Activated T-helper 1 cell treated with anti-CD3 and anti-CD28 coated beads, Interleukin-2, amount 50 U/mL, for 16 hours (primary cell): ENCODE data around the gene MYL12B.

ENCODE experiments used
- DNase-seq, 2 donors: peaks; one replicate each; pipeline ENCODE4 v3.0.0-alpha.2; 2020; ENCODE audit warnings: low read depth in 1 of 2, low spot score in 1 of 2

Gene MYL12B

DNA sequence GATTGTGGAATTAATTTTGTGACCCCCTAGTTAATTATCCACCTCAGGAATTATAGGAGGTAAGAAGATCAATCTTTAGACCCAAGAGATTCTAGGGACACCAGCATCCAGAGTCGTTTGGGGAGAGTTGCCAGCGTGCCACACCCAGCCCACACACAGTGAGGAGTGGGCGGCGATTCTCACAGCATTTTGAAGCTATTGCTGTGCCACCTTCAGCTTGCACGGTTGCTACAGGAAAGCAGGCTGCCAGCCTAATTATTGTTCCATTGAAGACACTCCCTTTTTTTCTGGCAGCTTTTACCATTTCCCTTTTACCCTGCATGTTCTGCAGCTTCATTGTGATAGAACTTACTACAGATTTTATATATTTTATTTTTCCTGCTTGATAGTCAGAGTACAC, 27.5 kb upstream of the MYL12B start:
- DNase-seq = no peak

DNA sequence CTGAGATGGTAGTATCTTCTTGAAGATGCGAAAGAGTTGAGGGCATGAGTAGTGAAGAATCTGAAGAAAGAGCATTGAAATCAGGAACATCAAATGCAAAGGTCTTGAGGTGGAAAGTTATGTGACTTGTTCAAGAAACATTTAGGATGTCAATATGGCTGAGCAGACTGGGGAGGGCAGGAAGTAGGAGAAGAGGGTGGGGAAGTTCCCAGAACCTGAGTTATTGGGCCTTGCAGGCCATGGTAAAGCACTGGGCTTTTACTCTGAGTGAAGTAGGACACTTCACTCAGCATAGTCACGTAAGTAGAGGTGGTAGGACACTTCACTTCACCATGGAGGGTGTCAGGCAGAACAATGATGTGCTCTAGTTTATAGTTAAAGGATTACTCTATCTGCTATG, 26.1 kb upstream of the MYL12B start:
- DNase-seq = no peak

DNA sequence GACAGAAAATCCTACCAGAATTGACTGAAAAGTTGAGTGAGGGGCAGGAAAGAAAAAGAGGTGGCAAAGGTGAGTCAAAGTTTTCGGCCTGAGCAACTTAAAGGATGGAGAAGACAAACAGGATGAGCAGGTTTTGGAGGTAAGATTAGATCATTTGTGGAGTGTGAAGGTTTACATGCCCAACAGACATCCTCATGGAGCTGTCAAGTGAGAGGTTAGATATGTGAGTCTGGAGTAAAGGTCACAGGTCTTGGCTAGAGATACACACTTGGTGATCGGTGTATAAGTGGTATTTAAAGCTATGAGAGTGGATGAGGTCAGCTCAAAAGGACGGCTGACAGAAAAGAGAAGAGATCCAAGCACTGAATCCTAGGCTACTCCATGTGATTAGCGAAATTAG, 25.5 kb upstream of the MYL12B start:
- DNase-seq = no peak

DNA sequence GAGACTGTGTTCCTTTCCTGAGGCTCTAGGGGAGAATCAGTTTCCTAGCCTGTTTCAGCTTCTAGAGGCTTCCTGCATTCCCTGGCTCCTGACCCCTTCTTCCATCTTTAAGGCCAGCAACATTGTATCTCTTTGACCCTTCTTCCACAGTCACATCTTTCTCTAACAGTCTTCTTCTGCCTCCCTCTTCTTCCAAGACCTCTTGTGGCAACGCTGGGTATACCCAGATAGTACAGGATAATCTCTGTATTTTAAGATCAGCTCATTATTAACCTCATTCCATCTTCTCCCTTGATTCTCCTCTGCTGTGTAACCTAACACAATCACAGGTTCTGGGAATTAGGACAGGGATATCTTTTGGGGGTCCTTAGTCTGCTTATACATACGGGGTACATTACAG, 23.2 kb upstream of the MYL12B start:
- DNase-seq = no peak

DNA sequence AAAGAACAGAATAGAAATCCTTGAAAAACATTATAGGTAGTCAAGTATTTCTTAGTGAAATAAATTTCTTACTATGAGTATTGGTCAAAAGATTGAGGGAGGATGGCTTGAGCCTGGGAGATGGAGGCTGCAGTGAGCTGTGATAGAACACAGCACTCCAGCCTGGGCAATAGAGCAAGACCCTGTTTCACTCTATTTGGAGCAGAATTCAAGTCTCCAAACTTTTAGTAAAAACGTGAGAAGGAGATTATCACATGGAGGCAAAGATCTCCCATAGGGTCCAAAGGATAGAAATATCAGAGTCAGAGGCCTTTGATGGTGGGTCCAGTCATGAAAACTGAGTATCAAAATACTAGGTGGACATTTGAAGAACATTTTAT, 16.8 kb upstream of the MYL12B start:
- no peak for DNase-seq

DNA sequence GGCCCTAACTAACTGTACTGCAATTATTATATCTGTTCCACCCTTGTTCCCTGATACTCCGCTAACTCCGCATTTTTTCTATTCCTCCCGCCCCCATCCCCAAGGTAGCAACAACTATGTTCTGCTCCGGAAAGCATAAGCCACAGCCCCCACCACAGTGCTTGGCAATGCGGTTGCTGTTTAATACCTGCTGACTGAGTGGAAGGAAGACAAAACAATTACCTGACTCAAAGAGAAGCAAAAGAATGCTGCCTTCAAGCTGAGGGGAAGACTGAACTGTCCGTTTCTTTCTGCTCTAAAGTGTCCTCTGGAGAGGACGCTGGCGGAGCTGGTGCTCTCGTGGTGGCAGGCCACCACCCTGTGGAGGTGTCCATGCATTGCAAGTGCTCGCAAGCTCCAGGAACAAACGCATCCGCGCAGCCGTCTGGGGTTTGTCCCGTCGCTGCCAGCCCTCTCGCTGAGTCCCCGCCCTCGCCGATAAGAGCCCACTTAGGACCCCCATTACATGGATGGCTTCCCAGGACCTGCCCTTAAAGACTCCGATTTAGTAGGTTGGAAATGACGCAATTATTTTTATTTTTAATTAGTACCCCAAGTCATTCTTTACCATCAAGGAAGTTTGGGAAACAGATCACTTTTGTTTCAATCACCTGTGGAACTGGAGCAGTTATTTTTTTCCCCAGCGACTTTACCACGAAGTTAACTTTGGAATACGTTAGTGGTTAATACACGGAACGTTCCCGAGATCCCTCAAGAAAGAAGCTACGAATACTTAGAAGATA, 15.9 kb upstream of the MYL12B start:
- DNase-seq = peak; percentile 44 to 57

DNA sequence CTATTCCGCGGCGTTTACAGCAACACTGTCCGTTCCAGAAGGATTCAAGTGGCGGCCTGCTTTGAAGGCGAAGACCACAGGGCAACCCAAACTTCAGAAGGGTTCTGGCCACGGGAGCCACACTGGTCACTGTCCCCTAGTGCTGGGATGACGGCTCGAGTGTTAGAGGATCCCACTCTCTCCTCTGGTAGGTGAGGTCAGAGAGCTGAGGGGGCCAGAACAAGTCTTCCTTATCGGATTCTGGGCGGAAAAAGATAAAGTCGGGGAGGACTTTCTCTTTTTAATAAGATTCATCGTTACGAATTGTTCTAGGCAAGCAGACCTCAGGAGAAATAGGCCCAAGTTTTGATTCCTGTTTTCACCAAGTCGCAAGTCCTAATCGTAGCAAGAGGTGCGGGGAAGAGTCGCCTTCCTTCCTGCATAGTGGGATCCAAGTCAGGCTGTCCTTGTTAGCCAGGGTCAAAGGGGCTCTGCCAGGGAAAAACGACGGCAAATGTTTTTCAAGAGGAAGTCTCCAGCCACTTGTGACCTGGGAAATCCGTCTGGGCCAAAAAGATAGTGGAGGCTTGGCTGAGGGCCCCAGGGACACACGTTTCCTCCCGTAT, 15.2 kb upstream of the MYL12B start:
- no peak for DNase-seq

DNA sequence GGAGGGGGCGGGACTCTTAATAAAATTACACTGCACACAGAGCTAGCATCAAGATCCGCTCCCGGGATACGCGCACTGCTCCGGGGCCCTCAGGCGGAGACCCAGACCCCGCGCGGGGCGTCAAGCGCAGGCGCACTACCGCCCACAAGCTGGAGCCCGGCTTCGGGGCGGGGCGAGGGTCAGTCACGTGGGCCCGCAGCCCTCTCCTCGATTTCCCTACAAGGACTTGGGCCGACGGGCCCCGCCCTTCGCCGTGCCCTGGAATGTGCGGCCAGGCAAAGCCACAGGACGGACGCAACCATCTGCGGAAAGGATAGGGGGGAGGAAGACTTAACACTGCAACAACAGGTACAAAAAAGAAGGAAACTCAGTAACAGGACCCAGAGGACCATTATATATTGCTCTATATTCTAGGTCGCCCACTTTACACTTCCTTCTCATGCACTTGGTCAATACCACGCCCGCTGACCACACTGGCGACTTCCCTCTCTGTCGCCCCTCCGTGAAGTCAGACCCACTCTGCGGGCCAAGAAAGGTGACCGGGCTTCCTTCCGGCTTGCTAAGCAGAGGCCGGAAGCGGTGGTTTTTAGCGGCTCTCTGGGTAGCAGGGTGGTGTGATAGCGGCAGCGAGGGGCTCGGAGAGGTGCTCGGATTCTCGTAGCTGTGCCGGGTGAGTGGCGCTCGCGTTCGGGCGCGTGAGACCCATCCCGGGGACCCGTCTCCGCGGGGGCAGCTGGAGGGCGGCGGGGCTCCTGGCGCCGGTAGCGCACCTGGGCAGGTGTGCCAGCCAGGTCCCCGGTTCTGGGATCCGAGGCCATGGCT, 14.5 kb upstream of the MYL12B start, which contains the start of gene MYL12A:
Gene MYL12A, plus strand, starts transcription at position 562 of the 822 bp plus-strand sequence. CDS start 5,447 bp downstream, outside the sequence.
- peak; percentile 80 to 85 for DNase-seq

DNA sequence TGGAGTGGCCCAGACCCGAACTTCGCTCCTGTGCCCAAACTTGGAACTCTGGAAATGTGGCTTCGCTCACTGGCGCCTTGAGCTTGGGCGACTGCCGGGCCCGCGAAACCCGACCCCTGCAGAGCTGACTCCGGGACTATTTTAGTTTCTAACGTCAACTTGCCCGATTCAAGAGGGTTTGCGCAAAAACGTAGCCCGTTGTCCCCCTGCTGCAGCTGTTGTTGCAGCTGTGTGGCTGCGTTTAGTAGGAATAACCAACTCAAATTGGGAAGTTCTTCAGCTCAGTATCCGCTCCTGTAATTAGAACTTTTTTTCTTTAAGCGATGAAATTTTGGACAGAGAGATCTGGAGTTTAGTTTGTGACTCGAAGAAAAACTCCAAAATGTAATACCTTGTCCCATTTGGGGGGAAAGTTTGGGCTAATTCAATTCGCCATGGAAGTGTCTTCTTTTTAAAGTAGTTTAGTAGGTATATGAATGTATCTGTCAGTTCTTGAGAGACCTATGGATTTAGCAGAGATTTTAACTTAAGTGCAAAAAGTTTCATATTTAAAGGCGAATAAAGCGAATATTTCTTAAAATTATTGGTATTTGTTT, 13.8 kb upstream of the MYL12B start:
- DNase-seq = peak in 1 of 2 donors; percentile 7

DNA sequence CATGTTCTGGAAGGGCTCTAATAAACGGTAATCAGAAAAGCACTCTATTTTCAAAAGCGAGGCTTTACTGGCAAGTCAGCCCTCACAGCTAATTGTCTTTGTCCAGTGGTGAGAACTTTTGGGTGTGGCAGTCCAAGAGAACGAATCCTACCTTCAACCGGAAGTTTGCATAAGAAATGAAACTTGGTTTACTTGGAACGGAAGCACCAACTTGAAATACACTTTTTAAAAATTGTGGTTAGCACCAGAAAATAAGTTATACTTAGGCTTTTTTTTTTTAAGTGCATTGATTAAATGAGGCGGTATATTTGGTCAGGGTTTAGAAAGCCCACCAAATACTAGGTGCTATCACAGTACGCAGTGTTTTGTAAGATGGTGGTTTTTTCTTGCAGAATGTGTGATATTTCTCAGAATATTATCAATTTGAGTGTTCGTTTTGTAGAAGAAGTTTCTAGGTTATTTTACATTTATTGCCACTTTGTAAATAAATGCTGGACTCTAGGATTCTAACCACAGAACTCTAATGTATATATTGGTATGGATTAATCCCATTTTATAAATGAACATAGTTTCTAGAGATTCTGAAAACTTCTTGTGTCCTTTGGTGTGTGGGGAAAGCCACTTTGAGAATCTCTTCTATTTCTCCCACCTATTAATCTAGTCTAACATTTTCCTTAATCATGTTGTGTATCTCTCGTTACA, 13.1 kb upstream of the MYL12B start:
- no peak for DNase-seq

DNA sequence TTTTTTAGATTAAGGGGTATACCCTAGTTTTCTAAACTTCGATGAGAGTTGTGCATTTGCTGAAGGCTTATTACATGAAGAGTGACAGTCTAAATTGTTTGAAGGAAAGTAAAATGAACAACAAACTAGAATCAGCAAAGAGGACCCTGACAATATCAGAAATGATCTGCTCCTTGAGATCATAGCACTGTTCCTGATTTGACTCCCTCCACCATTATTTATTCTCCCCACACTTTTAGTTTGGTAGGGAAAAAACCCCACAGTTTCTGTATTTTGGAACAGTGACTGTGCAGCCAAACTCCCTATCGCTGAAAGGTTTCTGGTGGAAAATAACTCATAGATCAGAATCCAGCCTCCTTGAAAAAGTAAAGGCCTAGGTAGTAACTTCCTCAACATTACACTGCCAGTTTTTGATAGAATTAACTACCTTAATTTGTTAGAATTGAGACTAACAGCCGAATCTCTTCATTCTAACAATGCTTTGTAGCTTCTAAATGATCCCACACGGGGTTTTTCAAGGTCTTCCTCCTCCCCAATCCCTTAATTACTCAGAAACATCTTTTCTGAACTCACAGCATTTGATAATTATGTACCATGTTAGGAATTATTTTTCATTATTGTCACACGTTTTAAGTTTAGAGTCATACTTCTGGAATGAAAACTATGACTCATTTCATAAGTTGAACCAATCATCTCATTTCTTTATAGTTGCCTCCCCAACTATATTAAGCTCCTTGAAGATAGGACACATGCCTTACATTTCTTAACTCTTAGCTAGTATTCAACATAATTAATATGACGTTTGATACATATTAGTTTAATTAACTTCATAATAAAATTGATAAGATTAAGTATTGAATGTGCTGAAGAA, 11.5 kb upstream of the MYL12B start:
- DNase-seq = no peak

DNA sequence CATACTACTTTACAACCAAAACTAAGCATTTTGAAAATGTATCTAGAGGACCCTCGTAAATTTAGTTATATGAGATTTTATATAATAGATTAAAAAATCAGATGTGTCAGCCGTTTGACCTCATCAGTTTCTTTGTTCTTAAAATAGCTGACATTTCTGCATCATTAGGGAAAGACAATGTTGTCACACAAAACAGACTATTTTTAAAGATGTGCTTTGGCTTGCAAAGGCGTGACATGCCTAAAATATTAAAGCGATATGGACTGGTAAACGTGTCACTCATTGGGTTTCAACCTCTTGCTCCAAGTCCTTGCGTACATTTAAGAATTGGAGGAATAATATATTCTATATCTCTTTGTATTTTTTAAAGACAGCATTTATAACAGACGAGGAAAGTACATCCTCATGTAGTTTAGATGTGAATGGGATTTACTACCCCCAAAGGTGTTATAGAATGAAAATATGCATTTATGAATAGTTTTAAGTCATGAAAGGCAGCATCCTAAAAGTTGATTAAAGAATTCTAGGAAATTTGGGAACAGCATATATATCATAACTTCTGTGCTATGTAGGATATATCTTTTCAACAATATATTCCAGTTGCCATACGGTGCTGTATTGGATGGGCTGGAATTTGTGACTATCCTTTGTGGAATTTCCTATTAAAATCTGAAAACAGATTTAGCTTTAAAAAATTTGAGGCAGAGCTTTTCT, 10.5 kb upstream of the MYL12B start:
- no peak for DNase-seq

DNA sequence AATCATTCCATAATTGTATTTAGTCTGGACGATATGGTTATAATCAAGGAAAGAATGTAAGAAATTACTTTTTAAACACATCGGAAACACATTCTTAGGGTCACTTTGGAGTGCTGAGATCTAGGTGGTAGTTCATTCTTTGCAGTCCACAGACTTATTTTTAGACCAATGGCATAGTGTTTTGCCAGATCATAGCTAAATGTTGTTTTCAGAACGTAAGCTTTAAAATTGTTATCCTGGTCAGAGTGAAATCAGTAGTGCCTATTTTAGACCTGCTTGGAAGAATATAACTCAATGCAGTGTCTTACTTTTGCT, 10.0 kb upstream of the MYL12B start:
- DNase-seq = no peak

DNA sequence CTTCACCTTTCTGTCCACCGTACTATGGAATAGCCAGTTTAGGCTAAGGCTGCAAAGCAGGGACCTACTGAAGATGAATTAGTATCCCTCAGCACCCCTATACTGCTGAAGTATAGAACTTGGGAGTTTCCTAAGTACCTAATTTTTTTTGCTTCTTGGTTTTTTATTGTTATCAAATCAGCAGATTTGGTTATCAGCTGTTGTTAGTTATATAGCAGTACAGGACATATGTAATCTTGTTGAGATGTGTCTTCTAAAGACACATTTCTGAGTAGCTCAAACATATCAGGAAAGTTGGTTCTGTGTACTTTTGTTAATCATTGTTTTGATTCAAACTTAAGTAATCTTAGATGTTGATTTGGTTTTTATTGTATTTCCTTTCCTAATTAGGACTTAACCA, 9.1 kb upstream of the MYL12B start:
- DNase-seq = no peak

DNA sequence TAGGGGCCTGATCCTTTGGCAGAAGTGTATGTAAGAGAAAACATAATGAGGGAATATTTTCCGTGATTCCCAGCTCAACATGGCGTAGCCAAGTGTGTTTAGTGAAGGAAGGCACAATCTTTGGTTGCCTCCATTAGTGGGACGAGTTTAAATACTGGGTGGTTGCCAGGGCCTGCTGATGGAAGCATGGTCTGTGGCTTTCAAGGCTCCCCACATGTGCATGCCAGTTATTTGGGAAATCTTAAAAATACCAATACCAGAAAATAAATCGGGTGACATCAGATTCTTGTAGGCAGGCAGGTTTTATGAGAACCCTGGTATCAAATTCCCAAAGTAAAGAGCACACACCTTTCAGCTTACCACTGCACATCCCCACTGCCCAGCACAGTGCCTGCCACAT, 7.2 kb upstream of the MYL12B start:
- DNase-seq = no peak

DNA sequence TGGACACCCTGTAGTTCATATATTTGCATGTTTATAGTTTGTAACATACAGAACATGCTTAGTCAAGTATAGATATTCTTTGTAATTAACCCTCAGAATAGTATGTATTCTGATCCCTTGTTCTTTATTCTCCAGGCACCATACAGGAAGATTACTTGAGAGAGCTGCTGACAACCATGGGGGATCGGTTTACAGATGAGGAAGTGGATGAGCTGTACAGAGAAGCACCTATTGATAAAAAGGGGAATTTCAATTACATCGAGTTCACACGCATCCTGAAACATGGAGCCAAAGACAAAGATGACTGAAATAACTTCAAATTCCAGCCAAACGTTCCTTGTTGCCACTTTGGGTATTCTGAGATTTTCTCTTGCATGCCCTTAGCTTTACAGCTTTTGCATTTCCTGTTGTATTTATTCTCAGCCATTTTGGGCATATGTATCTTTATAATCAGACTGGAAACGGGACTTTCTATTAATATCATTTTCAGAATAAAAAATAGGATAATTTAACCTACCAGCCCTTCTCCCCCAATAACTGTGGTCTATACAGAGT, 6.2 kb upstream of the MYL12B start:
- no peak for DNase-seq

DNA sequence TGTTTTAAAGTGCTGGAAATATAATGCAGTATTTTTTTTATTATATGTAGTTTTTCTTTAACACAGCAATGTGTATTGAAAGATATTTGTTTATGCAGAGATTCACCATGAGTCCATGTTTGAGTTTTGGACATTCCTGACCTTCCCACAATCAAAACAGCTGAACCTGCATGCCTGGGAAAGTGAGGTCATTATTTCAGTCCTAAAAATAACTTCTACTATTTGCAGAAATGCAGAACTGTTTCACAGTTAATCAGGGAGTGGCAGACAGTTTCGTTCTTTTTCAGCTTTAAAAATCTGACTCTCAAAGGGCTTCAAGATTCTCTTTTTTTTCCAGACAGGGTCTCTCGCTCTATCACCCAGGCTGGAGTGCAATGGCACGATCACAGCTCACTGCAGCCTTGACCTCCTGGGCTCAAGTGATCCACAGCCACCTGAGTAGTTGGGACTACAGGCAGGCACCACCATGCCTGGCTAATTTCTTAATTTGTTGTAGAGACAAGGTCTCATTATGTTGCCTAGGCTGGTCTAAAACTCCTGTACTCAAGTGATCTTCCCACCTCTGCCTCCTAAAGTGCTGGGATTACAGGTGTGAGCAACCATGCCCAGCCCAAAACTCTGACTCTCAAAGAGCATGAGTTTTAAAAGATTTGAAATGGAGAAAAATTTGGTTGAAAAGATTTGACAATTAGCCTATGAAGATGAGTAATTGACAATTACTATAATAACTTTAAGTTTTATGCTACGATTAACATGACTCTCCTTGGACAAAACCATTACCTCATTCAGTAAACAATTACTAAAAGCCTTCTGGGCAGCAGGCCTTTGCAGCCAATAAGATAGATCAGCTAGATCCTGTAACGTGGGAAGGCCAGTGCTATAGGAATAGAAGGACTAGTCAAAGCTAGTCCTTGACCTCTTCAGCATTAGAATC, 5.0 kb upstream of the MYL12B start:
- no peak for DNase-seq

DNA sequence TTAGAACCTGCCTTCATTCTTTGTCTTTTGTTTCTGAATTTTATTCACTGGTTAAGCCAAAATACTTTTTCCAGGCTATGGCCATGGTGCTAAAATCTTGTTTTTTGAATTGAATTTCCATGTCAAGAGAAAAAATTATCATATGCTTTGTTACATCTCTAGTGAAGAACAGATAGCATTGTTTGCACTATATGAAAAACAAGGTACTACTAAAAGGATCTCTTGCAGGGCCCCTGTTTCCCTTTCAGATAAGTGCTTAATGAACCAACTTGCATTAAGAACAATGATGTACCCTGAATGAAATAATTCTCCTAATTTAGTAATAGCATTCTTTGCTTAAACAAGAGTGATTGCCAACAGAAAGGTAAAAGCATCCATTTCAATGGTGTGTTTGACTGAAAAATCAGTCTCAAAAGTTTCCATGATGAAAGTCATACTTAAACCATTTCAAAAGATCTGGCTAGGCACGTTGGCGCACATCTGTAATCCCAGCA, 4.3 kb upstream of the MYL12B start:
- no peak for DNase-seq
